ENCODE data around the gene GRIP2. TPM values are rescaled to one million over a fixed set of nuclear protein-coding genes. Genes with fewer than 3 reads are reported as not detected.
A peak's percentile ranks its signal among the peaks of the same experiment; 100 is the strongest.

The GRIP2 gene
- total RNA-seq, 1 donor from 2014 or later: not detected

DNA sequence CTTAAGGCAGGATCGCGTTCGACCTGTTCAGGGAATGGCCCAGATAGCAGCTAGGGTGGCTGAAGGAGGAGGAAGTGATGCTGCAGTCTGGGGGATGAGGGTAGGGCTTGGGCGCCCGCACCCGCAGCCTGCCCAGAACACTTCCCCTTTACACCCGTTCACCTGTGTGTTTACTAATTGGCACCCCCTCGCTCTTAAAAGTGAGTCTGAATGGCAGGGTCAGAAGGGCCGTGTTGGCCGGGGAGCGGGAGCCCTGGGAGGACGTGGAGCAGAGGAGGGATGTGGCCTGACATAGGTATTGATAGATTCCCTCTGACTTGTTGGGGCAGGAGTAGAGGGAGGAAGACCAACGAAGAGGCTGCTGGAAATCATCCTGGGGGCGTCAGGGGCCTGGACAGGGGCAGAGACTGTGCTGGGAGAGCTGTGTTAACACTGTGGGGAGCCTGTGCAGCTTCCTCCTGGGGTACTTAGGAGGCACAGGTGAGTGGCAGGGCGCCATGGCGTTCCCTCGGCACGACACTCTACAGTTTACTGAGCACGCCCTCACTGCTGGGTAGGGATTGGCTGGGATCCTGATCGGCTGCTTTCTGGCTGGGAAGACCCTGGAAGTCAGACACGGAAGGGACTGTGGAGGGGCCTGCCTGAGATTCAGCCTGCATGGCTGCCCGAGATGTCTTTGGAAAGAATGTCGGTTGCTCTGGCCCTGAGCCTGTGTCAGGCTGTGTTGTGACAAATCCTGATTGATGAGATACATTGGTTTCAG lies 86.1 kb downstream of the GRIP2 start:
- DNase-seq (ENCODE audit: low read depth, low spot score): no peak

DNA sequence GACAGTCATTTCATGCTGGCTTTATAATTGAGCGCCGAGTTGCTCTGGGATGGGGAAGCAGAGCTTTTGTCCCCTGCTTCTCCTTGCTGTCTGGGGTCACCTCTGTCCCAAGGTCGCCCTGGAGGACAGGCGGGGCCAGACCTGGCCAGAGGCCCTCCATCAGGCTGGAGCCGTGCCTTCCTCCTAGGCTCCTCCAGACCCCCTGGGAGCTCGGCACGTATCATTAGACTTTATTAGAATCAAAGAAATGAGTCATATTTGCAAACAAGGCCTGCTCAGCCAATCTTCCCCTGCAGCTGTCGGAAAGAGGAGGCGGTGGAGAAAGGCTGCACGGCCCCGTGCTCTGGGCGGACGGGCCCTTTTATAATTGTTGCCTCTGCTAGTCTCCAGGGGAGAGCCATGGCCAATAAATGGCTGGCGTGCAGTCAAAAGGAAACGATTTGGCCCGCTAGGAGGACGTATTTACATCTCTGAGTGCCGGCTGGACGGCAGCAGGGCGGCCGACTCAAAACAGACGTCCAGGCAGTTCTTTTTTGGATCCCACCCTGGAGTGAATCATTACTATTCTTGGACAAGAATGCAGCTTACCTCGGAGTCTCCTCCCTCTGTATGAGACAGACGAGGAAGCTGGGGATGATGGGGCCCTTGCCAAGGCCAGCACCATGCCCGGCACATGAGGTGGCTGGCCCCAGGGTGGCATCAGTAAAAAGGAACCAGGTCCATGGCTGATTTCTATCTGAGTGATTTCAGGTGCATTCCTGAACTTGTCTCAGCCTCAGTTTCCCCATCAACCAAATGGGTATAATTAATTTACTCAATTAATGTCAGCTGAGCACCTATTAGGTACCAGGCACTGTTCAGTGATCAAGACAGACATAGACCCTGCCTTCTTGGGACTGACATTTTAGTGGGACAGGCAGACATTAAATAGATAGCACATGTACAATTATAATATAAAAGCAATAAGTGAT lies 87.1 kb downstream of the GRIP2 start:
- DNase-seq (ENCODE audit: low read depth, low spot score): peak; percentile 99

DNA sequence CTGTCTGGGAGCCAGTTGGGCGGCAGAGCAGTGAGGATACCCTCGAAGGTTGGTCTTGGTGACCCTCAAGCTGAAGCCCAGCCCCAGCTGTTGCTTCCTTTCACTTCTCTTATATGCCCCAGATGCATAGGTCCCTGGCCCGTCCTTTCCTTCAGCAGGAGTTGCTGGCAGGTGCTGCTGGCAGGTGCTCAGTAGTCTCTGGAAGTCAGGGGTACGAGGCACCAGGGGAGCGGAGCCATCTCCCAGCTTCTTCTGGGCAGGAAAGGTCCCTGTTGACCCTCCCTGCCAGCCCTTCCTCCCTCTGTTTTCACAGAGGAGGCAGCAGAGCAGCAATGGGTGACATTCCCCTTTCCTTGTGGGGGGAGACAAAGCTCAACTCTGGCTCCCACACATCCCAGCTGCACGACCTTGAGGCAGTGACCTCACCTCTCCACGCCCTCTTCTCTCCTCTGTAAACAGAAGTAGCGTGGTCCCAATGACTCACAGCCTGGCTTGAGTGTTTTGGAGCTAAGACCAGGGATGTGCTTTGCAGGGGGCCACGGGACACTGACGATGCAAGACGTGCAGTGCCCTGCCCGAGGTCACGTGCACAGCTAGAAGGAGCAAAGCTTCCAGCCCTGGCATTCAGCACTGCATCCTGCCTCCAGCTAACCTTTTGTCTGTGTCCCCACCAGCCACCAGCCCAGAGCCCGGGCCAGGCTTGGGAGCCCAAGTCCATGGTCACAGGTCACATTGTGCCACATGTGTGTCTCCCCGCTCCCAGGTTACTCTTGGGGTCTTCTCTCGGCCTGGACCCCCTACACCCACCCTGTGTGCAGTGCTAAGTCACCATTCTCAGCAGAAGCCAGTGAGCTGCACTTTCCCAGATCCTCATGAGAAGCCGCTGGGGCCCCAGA lies 88.0 kb downstream of the GRIP2 start:
- peak; percentile 47 for DNase-seq (ENCODE audit: low read depth, low spot score)

DNA sequence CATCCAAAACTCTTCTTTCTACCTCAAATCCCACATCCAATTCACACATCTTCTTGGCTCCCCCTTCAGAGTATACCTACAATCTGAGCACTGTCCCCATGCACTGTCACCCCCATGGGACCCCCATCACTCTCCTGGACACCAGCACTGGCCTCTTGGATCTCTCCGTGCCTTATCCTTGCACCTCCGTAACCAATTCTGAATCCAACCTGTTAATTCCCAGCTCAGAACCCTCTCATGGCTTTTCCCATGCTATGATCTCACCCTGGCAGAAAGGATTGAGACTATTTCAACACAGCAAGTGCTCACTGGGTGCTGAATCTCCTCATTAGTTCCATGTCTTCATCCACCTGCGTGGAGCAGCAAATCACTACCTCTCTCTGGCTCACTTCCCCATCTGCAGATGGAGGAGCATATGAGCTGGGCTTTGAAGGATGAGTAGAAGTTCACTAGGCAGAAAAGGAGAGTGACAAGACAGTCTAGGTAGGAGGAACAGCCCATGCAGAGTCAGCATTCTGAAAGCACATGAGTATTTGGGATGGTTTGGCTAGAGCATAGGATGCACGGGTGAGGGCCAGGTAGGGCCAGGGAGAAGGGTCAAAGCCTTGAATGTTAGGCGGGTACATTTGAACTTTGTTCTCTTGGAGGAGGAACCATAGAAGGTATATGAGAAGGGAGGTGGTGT lies 89.1 kb downstream of the GRIP2 start:
- DNase-seq (ENCODE audit: low read depth, low spot score): no peak

DNA sequence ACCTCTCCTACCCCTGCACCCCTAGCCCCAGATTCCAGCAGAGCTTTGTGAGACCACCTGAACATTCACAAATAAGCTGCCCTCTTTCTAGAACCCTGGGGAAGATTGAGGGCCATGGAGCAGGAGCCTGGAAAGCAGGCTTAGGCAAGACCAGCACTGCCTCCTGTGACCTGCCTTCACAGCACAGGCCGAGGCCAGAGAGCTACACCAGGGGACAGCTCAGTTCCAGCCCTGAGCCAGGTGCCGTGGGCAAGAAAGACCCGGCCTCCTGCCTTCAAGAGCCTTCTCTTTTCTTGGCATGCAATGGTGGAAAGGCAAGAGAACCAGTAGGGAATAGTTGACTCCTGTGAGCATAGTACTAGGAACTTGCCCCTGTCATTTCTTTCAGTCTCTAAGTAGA lies 89.6 kb downstream of the GRIP2 start:
- DNase-seq (ENCODE audit: low read depth, low spot score): no peak

DNA sequence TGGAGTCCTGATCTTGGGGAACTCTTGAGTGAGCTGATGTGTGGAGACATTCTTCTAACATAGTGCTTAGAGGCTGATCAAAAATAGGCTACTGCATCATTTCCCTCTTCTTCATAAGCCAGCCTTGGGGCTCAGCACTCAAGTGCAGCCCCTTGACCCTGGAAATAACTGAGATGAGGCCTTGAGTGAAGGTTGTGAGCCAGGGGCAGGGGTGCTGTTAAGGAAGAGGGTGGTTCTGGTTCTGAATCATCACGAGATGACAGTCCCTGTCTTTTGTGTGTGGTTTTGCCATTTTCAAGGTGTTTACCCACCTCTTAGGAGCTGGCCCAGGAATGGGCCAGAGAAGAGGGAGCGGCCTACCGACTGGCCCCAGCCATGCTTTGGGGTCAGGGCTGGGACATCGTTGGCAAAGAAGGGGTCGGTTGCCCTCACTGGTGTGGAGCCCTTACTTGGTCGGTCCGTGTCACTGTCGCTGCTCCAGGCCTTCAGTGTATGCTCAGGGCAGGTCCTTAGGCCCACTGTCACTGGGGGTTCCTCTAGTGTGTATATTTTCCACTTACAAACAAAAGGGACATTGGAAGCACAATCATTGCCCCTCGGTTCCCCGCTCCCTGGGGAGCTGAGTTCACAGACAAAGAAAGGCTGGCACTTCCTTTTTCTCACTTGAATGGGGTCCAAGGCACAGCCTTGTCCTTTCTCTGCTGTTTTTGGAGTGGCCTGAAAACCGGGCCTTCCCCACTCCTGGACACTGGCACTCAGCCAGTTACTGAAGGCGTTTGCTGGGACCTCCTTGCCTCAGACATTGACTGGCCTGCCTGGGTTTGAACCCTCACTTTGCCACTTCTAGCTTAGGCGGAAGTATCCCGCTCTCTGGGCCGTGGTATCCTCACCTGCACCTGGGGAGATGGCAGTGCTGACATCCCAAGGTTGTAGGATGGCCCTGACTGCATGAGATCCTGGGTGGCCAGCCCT lies 91.1 kb downstream of the GRIP2 start:
- no peak for DNase-seq (ENCODE audit: low read depth, low spot score)

DNA sequence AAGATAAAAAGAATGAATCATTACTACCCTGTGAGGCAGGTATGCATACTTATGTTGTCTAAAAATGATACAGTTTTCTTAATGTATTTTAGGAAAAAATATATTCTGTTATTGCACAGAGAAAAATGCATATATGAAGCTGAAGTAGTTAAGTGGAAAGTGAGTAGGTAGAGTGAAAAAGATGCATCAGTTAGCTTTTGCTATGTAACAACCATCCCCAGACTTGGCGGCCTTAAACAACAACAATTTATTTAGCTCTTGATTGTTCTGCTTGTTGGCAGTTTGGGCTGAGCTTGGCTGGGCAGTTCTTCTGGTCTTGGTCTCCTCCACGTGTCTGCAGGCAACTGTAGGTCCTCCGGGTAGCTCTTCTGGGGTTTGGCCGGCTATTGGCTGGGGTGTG lies 92.1 kb downstream of the GRIP2 start:
- DNase-seq (ENCODE audit: low read depth, low spot score): no peak

DNA sequence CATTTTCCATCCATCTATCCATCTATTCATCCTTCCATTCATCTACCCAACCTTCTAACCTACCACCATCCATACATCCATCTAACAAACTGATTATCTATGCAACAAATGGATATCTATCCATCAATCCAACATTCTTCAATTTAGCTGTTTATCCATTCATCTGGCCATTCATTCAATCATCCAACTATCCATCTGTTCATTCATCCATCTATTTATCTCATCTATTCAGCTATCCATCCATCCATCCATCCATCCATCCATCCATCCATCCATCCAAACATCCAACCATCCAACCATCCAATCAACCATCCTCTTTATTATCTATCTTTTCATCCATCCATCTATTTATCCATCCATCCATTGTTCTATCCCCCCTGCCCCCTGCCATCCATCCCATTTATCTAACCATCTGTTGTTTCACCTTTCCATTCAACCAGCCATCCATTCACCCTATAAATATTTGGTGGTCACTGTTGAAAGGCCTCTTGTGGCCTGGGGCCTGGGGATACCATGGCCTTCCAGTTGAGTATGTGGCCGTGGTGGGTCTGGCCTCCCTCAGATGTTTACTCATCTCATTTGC lies 93.1 kb downstream of the GRIP2 start:
- no peak for DNase-seq (ENCODE audit: low read depth, low spot score)

DNA sequence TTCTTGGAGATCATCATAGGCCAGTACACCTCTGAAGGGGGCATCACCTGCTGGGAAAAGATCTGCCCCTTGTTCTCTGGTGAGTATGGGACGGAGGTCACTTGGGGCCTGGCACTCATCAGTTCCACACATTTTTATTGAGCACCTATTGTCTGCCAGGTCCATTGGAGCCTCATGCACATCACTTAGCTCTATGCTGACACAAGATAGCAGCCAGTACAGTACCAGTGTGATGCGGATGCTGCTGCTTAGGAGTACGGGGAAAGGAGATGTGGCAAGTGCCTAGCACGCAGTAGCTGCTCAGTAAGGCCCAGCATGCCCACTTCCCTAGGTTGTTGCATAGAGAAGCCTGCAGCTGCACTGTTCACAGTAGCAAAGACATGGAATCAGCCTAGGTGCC lies 94.4 kb downstream of the GRIP2 start:
- no peak for DNase-seq (ENCODE audit: low read depth, low spot score)

DNA sequence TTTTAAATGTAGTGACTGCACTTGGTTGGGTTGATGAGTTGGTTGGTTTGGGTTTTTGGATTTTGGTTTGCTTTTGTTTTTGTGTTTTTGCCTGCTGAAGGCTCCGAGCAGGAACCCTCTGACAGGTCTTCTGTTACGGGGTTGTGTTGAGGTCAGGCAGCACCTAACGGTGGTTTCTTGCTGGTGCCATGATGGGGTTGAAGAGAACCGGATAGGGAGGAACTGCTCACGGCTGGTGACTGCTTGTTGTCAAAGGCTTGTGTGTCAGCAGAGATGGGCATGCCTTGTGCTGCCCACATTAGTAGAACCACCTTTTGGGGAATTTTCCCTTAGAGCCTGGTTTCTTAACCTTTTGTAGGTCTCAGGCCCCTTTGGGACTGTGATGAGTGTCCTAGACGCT lies 95.8 kb downstream of the GRIP2 start:
- DNase-seq (ENCODE audit: low read depth, low spot score): no peak

DNA sequence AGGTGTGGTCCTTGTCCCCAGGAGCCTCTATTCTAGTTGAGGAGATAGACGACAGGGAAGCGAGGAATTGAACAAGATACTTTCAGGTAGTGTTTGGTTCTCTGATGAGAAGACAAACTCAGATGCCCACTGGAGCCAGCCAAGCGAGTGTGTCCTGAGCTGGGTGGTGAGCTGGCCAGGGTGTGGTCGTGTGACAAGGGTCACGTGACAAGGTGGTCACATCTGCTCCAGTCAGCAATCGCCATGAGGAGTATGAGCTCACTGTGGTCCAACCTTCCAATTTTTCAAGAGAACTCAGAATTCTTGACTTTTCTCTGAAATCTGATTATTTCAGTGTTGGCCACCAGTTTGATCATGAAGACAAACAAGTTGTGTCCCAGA lies 98.2 kb downstream of the GRIP2 start:
- no peak for DNase-seq (ENCODE audit: low read depth, low spot score)

DNA sequence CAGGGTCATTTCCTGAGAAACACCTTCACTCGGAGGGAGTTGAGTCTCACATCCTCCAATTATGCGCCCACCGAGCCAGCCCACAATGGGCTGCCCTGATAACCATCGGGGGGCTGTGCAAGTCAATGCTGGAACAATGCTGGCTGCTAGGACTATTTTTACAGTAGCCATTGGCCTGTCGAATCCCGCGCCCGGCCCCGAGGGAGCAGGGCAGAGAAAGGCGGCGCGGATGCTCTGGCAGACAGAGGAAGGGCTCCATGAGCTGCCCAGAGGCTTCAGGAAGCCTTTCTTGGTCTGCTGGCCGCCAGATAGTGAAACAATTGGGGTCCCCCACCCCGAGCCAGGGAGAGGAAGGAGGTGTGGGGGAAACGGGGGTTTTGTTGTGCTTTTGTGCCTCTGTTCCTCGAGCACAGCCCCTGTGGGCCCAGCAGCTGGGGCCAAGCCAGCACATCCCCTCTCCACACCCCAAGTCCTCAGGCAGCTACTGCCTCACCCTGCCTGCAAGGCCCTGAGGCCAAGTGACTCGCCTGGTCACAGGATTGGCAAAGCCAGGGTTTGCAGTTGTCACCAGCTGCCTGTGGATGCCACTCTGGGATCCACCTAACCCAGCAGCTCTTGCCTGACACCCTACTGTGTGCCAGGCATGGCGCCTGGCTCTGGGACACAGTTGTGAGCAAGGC lies 98.8 kb downstream of the GRIP2 start:
- no peak for DNase-seq (ENCODE audit: low read depth, low spot score)

DNA sequence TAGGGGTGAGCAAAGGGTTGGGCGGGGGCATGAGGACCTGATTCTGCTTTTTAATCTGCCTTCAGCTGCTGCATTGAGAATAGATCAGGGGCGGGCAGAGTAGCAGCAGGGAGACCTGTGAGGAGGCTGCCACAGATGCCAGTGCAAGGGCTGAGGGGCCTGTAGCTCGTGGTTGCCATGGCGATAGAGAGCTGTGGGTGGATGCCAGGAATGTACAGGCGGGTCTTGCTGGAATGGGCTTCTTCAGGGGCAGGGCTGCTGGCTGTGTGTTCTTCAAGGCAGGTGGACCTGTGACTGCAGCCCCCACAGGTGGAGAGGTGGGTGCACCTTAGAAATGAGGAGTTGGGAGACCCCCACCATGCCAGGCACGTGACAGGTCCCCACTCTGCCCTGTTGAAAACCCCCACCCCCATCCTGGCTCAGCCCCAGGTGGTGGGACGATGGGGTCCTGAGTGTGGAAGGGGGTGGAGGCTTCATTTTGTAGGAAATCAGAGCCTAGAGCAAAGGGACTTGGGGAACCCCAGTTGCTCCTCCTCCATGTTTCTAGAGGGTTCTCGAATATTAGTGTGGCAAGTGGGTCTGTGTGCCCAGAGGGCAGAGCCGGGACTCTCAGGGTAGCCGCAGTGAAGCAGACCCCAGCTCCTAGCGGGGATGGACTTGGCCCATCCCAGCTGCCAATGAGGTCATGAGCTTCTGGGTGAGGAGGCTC lies 99.5 kb downstream of the GRIP2 start:
- DNase-seq (ENCODE audit: low read depth, low spot score): no peak

DNA sequence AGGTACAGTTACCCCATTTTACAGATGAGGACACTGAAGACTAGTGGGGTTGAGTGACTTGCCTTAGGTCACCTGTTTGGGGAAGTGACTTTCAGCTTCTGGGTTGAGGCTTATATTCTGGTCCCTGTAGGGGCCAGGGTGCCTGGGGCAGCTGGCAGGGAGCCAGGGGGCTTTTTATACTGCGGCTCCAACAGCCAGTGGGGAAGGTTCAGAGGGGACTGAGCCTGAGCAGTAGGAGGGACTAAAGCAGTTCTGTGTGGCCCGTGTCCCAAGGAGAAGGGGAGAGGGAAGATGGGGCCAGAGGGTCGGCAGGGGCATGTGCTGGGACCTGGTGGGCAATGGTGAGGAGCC lies 100.0 kb downstream of the GRIP2 start:
- DNase-seq (ENCODE audit: low read depth, low spot score): no peak

DNA sequence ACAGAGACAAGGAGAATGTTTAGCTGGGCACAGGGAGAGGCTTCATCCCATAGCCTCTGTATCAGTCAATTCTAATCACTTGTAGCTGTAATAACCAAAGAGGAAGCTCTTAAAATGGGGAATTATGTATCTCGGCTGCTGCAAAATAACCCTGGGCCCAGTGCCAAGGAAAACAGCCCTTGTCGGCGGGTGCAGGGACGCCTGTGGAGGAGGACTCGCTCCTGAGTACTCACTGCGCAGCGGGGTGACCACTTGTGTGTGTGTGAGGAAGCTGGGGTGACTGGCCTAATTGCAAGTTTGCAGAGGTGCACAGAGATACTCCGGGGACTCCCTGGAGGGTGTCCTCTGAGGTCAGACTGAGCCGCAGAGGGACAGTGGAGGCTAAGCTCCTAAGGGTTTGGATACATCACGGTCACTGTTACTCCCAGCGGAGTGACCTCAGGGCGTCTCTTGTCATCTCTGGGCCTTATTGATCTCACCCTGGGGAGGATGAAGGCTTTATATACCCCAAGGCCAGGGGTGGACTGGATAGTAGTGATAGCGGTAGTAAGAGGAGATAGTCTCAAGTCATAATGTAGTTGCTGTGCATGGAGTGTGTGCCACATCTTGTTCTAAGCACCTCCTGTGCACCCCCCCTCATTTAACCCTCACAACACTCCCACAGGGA lies 100.5 kb downstream of the GRIP2 start:
- DNase-seq (ENCODE audit: low read depth, low spot score): peak; percentile 35
